ENCODE results near the gene FMN2.

The FMN2 gene

DNA sequence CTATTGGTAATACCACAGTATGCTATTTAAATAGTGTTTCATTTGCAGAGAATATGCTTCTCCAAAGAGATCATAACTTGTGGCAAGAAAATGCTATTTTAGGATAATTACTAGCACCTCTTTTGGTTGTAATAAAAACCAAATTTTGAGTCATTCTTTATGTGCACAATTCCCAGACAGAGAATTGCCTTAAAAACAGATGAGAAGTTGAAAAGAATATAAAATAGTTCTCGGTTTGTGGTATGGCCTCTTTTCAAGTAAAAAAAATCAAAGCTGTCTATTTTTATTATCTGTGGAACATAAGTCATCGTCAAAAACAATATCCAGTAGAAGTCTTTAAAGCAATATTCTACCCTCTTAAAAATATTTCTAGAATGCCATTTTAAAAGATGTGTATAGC is 334.4 kb downstream of the FMN2 start:
- no peaks in the 10 kb centered on the region for H3K36me3 Mint-ChIP-seq
- ATAC-seq (no peak), DNase-seq (ENCODE audit: low spot score in 2 of 2) (no peak)
- H3K27ac Mint-ChIP-seq, result no peak overlapping the region
- no peak overlapping the region for H3K4me3 Mint-ChIP-seq
- no peaks in the 10 kb centered on the region for H3K4me1 Mint-ChIP-seq
- H3K9me3 Mint-ChIP-seq, result peaks cover 2% of the 10 kb centered on the region

DNA sequence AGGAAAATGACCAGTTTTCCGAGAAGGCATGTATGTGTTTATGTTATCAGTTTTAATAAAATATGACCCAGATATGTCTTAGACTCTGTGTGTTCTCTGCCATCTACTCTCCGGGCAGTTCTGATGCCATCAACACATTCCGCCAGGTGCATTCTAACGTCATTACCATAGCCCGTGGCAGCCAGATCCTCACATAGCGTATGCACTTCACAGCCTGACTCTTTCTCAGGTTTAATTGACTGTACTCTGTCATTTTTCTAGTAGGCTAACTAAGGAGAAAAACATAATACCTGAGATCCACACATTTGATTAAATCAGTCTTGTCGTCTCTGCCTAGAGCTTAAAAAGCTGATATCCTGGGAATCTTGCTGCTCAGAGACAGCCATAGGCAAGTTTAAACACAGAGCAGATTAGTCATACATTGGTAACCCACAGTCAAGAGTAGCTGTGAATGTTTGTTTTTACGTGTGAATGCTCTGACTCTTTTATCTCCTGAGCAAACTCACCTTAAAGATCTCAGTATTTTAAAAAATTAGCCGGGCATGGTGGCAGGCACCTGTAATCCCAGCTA is 344.4 kb downstream of the FMN2 start:
- no peak for ATAC-seq
- no peak overlapping the region for H3K4me3 Mint-ChIP-seq
- no peaks in the 10 kb centered on the region for H3K4me1 Mint-ChIP-seq
- no peaks in the 10 kb centered on the region for H3K9me3 Mint-ChIP-seq
- no peaks in the 10 kb centered on the region for H3K36me3 Mint-ChIP-seq
- no peak for DNase-seq (ENCODE audit: low spot score in 2 of 2)
- H3K27ac Mint-ChIP-seq, result no peak overlapping the region

DNA sequence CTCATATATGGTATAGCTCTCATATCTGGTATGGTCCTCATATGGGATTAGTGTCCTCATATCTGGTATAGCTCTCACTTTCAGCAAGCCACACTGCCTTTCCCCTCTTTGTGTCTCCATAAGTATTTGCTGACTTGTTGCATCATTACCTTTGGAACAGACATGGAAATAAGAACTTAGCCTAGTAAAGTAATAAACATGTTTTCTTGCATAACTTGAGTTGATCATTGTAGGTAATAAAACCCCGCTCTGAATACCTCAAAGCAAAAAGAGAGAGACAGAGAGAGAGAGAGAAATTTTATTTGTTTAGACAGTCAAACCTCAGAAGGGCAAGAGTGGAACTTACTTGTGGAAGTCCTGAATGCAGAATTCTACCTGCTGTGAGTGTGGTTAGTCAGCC is 350.0 kb downstream of the FMN2 start:
- no peak overlapping the region for H3K27ac Mint-ChIP-seq
- no peaks in the 10 kb centered on the region for H3K4me1 Mint-ChIP-seq
- H3K4me3 Mint-ChIP-seq, result no peak overlapping the region

DNA sequence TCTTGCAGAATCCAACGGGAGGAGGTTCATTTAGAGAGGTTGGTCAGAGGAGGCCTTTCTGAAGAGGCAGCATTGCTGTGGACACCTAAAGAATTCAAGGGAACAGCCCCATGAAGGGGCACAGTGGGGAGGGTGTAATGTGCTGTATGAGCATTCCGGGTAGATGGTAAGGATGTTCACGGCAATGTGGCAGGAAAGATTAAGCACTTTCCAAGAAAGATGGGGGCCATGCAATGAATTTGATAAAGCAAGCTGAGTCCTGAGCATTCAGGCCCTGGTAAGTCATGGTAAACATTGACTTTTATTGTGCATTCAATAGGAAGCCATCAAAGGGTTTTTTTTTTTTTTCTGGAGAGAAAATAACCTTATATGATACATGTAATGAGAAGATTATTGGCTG is 353.7 kb downstream of the FMN2 start:
- DNase-seq (ENCODE audit: low spot score in 2 of 2) (no peak), ATAC-seq (no peak)
- no peaks in the 10 kb centered on the region for H3K36me3 Mint-ChIP-seq
- H3K9me3 Mint-ChIP-seq, result no peaks in the 10 kb centered on the region
- no peak overlapping the region for H3K27ac Mint-ChIP-seq
- H3K4me1 Mint-ChIP-seq, result no peaks in the 10 kb centered on the region
- no peak overlapping the region for H3K4me3 Mint-ChIP-seq

More for the DNA sequence above, 350.0 kb downstream of the FMN2 start:
- ATAC-seq (no peak), DNase-seq (ENCODE audit: low spot score in 2 of 2) (no peak)
- no peaks in the 10 kb centered on the region for H3K36me3 Mint-ChIP-seq
- no peaks in the 10 kb centered on the region for H3K9me3 Mint-ChIP-seq

DNA sequence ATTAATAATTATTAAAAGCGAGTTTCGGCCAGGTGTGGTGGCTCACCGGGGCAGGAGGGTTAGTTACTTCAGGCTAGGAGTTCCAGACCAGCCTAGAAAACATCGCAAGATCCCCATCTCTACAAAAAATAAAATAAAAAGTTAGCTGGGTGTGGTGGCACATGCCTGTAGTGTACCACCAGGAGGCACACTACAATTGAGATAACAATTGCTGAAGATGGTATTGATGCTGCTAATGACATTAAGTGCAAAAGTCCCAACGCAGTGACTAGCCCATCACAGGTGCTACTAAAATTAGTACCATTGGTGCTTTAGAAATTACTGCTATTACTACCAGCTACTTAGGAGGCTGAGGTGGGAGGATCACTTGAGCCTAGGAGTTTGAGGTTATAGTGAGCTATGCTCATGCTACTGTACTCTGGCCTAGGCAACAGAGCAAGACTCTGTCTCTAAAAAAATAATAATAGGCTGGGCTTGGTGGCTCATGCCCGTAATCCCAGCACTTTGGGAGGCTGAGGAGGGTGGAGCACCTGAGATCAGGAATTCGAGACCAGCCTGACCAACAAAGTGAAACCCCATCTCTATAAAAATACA is 363.6 kb downstream of the FMN2 start:
- ATAC-seq (peak; percentile 70), DNase-seq (ENCODE audit: low spot score in 2 of 2) (no peak)
- Mint-ChIP-seq H3K27ac (no peak overlapping the region), H3K9me3 (no peaks in the 10 kb centered on the region), H3K4me3 (no peak overlapping the region), H3K36me3 (no peaks in the 10 kb centered on the region), H3K4me1 (no peaks in the 10 kb centered on the region)

DNA sequence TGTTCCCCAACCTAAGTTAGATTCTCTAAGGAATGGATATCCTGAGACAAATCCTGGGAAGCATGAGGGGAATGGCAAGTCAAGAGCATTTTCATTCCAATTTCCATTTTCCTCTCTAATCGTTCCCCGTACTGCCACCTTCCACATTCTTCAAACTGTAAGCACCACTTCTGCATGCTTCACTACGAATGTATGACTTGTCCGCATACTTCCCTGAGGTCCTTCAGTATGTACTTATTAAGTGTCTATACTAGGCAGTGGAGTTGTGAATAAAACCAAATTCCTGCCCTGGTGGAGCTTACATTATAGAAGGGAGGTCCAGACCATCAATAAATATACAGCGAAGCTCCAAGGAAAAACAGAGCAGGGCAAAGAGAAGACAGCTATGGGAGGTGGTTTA is 365.5 kb downstream of the FMN2 start:
- H3K36me3 Mint-ChIP-seq, result no peaks in the 10 kb centered on the region
- no peak for DNase-seq (ENCODE audit: low spot score in 2 of 2)
- H3K27ac Mint-ChIP-seq, result no peak overlapping the region
- H3K4me3 Mint-ChIP-seq, result no peak overlapping the region
- no peaks in the 10 kb centered on the region for H3K9me3 Mint-ChIP-seq
- no peak for ATAC-seq
- H3K4me1 Mint-ChIP-seq, result no peaks in the 10 kb centered on the region

DNA sequence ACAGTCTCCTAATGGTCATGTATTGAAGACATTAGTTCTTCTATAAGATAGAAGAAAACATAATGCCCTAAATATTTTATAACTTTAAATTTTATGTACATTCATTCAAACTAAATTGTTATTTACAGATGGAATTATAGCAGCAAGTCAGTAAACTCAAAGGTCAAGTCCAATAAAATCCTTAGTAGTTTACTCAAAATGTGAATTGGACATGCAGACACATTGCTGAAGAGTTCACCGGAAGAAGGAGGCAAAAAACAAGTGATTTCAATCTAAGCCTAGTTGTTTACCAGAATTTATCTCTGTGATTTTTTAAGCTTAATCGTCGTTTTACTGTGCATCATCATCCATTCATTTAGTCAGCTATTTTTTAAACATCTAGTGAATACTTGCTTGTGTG is 370.6 kb downstream of the FMN2 start:
- ATAC-seq, result no peak
- Mint-ChIP-seq H3K4me3 (no peak overlapping the region), H3K4me1 (peaks cover 13% of the 10 kb centered on the region)

DNA sequence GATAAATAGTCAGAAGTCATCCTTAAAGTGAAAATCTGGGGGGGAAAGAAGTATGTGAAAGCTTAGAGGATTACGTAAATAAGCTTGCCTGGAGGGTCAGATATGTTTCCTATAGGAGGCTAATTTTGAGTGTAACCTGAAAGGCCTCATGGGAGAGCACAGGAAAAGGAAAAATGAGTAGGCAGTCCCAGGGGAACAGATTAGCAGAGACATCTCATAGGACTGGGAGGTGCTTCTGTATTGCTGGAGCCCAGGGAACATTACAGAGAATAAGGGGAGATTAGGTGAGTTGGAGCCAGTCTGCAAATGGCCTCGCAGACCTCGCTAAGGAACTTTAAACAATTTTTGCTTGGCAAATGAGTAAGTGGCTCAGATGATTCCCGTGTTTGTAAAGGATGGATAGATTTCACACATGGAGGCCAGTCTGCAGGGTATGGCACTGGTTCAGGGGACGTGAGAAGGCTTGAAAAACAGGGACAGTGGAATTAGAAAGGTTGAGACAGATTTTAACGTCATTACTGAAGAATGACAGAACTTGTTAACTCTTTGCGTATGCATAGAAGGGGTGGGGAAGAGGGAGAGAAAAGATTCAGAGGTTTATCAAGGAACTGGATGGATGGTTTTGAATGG is 371.2 kb downstream of the FMN2 start:
- no peaks in the 10 kb centered on the region for H3K36me3 Mint-ChIP-seq
- peaks cover 13% of the 10 kb centered on the region for H3K4me1 Mint-ChIP-seq
- H3K9me3 Mint-ChIP-seq, result no peaks in the 10 kb centered on the region
- H3K27ac Mint-ChIP-seq, result no peak overlapping the region
- DNase-seq (ENCODE audit: low spot score in 2 of 2) (no peak), ATAC-seq (no peak)
- no peak overlapping the region for H3K4me3 Mint-ChIP-seq

More for the DNA sequence above, 370.6 kb downstream of the FMN2 start:
- Mint-ChIP-seq H3K27ac (no peak overlapping the region), H3K36me3 (no peaks in the 10 kb centered on the region), H3K9me3 (no peaks in the 10 kb centered on the region)
- no peak for DNase-seq (ENCODE audit: low spot score in 2 of 2)

DNA sequence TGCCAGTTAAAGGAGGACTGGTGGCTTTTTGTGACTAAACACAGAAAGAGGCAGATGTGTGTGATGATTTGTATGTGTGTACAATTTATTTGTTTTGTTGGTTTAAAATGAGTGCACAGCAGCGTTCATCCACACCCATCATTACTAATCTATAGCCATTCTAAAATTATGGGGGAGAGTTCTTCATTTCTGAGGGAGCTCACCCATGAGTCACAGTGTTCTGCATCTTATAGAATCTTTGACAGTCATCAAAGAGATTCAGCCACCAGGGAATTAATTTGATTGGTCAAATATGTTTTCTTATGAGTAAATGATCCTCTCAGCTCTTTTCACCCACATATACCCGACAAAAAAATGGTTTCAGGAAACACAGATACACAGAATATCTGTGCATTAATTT is 372.4 kb downstream of the FMN2 start:
- Mint-ChIP-seq H3K4me3 (no peak overlapping the region), H3K4me1 (peaks cover 13% of the 10 kb centered on the region), H3K36me3 (no peaks in the 10 kb centered on the region), H3K9me3 (no peaks in the 10 kb centered on the region), H3K27ac (no peak overlapping the region)
- DNase-seq (ENCODE audit: low spot score in 2 of 2) (no peak), ATAC-seq (peak; percentile 70)

DNA sequence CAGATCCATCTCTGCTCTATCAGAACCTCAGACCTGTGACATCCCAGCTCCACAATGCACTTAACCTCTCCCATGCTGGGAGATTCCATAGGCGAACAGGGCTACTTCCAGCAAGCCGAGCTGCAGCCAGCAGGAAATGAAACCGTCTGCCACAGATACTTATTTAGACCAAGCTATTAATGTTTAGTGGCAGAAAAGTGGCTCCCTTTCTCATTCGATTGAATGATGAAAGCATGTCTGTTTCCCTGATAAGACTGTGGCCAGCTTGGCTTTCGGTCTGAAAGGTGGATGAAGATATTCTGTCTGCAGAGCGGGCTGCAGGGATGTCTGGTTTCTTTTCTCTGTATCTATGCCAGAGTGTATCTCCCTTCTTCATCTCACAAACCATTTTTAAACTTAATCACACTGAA is 373.9 kb downstream of the FMN2 start:
- DNase-seq (ENCODE audit: low spot score in 2 of 2) (no peak), ATAC-seq (no peak)
- Mint-ChIP-seq H3K4me3 (peak overlapping the region; percentile 5), H3K4me1 (peaks cover 13% of the 10 kb centered on the region), H3K27ac (no peak overlapping the region), H3K9me3 (no peaks in the 10 kb centered on the region), H3K36me3 (no peaks in the 10 kb centered on the region)

DNA sequence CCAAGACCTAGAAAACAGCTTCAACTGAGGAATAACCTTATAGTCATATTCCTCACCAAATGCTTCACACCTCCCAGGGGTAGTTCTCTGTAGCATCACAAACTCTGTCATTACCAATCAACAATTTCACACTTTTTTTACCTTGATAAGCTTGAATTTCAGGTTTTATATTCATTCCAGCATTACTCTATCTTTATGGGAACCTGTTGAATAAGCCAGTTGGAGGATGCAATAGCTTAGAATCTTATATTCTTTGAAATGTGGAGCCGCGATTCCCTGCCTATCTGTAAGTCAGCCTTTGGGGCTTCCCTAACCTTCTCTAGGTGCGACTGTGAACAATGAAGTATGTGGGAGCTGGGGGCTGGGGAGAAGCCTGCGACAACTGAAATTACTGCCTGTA is 374.8 kb downstream of the FMN2 start:
- Mint-ChIP-seq H3K9me3 (no peaks in the 10 kb centered on the region), H3K36me3 (no peaks in the 10 kb centered on the region), H3K4me3 (no peak overlapping the region), H3K27ac (no peak overlapping the region), H3K4me1 (peaks cover 13% of the 10 kb centered on the region)
- DNase-seq (ENCODE audit: low spot score in 2 of 2) (no peak), ATAC-seq (no peak)

DNA sequence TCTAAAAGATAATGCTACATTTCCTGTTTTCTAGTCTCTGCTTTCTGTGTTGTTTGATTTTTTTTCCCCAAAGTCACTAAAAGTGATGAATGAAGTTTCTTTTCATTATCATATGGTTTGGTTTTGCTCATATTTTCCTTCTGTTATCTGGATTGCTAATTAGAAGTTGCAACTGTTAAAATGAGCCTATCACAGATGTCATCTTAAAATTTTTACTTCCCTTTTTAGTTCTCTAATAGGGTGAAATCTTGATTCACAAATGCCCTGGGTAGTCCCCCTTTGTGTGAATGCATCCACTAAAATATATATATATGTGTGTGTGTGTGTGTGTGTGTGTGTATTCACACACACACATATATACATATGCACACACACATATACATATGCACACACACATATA is 376.2 kb downstream of the FMN2 start:
- Mint-ChIP-seq H3K4me1 (peaks cover 13% of the 10 kb centered on the region), H3K4me3 (no peak overlapping the region), H3K9me3 (no peaks in the 10 kb centered on the region), H3K36me3 (no peaks in the 10 kb centered on the region), H3K27ac (no peak overlapping the region)
- ATAC-seq, result no peak
- no peak for DNase-seq (ENCODE audit: low spot score in 2 of 2)

DNA sequence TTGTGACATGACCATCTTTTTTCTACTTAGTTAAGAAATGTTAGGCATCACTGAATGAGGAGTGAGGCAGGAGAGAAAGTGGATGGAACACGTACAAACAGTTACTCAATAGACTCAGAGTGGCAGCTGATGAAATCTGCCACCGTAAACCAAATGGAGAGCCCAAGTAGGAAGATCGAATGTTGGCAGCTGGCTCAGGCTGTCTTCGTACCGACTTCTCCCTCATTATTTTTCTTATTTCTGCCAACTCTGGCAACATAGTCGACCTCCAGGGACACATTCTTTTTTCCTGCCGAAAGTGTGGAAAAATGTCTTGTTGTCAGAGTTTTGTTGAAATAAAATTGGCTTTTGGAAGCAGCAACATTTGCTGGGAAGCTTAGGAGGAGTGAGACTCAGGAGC is 377.0 kb downstream of the FMN2 start:
- Mint-ChIP-seq H3K9me3 (no peaks in the 10 kb centered on the region), H3K4me3 (no peak overlapping the region)

DNA sequence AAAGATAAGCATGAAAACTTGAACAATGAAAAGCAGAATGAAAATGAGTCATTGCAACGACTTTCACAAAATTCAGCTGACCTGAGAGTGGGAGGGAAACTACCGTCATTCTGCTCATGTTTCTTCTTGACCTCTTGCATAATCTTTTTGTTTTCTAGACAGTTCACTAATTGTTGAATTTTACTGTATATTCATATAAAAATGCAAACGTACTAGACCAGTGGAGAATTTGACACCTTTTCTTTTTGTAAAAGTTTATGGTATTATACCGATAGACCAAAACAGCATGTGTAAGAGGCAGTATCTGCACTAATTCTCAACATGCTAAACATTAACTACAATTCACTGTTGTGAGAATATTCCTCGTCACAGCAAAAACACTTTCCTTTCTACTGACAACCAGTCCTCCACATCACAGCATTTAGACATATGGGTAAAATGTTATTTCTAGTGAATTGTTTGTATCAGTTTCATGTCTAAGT is 382.5 kb downstream of the FMN2 start:
- H3K36me3 Mint-ChIP-seq, result no peaks in the 10 kb centered on the region
- no peak for DNase-seq (ENCODE audit: low spot score in 2 of 2)
- no peak overlapping the region for H3K27ac Mint-ChIP-seq
- no peaks in the 10 kb centered on the region for H3K9me3 Mint-ChIP-seq
- no peak overlapping the region for H3K4me3 Mint-ChIP-seq
- no peaks in the 10 kb centered on the region for H3K4me1 Mint-ChIP-seq
- no peak for ATAC-seq

More for the DNA sequence above, 377.0 kb downstream of the FMN2 start:
- ATAC-seq, result no peak
- no peak for DNase-seq (ENCODE audit: low spot score in 2 of 2)
- no peak overlapping the region for H3K27ac Mint-ChIP-seq
- no peaks in the 10 kb centered on the region for H3K36me3 Mint-ChIP-seq
- H3K4me1 Mint-ChIP-seq, result peaks cover 13% of the 10 kb centered on the region

DNA sequence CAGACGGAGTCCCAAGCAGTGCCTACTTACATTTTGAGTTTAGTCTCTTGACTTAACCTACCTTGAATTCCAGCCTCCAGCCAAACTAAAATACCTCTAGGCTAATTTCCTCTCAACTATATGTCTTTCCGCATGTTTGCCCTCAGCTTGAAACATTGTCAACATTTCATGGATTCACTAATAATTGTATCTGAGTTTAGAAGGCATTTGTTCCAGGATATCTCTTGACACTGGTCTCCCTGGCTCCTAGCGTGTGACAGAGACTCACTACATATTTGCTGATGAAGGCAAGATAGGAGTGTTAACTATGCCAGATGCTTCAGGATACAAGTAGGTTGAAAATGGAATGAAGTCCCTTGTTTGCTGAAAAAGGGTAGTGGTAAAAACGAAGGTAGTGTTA is 384.1 kb downstream of the FMN2 start:
- H3K27ac Mint-ChIP-seq, result no peak overlapping the region
- no peaks in the 10 kb centered on the region for H3K4me1 Mint-ChIP-seq
- no peaks in the 10 kb centered on the region for H3K36me3 Mint-ChIP-seq
- no peak overlapping the region for H3K4me3 Mint-ChIP-seq
- no peaks in the 10 kb centered on the region for H3K9me3 Mint-ChIP-seq
- ATAC-seq (no peak), DNase-seq (ENCODE audit: low spot score in 2 of 2) (no peak)

DNA sequence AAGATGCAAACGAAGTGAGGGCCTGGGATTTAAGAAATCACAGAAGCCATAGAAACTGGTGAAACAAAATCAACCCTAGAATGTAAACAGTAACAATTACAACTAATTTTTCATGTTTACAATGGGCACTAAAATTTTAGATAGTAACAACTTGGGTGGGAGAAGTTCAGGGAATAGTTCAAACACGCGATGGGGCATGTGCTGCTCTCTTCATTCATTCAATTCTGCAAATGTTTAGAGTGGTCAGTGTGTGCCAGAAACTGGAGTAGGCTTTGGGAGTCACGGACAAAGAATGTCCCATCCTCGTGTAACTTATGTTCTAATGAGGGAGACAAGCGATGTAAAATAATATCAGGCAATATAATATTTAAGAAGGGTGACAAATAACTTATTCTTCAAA is 386.9 kb downstream of the FMN2 start:
- Mint-ChIP-seq H3K4me3 (no peak overlapping the region), H3K36me3 (no peaks in the 10 kb centered on the region), H3K9me3 (no peaks in the 10 kb centered on the region), H3K4me1 (no peaks in the 10 kb centered on the region), H3K27ac (no peak overlapping the region)
- ATAC-seq (no peak), DNase-seq (ENCODE audit: low spot score in 2 of 2) (no peak)

All from stimulated activated effector memory CD8-positive, alpha-beta T cell treated with anti-CD3 and anti-CD28 coated beads, Interleukin-12 subunit alpha, Interleukin-12 subunit beta, amount 100 ng/mL, for 72 hours (primary cell).